ENCODE measurements around the gene RASGEF1C.

GRCh38 chr5:180251141-180251540, 42.1 kb upstream of the RASGEF1C start:
- TF ChIP-seq, protein P1, sequence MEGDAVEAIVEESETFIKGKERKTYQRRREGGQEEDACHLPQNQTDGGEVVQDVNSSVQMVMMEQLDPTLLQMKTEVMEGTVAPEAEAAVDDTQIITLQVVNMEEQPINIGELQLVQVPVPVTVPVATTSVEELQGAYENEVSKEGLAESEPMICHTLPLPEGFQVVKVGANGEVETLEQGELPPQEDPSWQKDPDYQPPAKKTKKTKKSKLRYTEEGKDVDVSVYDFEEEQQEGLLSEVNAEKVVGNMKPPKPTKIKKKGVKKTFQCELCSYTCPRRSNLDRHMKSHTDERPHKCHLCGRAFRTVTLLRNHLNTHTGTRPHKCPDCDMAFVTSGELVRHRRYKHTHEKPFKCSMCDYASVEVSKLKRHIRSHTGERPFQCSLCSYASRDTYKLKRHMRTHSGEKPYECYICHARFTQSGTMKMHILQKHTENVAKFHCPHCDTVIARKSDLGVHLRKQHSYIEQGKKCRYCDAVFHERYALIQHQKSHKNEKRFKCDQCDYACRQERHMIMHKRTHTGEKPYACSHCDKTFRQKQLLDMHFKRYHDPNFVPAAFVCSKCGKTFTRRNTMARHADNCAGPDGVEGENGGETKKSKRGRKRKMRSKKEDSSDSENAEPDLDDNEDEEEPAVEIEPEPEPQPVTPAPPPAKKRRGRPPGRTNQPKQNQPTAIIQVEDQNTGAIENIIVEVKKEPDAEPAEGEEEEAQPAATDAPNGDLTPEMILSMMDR (IDR thresholded peaks at IDR 0.05), result no peak
- TF ChIP-seq POLR2A (IDR thresholded peaks at IDR 0.05) (no peak), POLR2AphosphoS5 (IDR thresholded peaks at IDR 0.05) (no peak)

All from prostate gland (tissue), 2 donors.